ENCODE measurements around the gene GOPC. TPM values are rescaled to one million over a fixed set of nuclear protein-coding genes. Genes with fewer than 3 reads are reported as not detected.
"Not testable (repeated sequence)": the region's sequence is repeated elsewhere in the genome, so short reads cannot be mapped to it uniquely, and the experiment has no call there.

Gene GOPC
- polyA plus RNA-seq = 10 to 100 TPM in 1 of 3 donors, 1 to 10 TPM in 2; 5.3 to 17.8 (median 8.3) TPM

- Mint-ChIP-seq H3K4me3 (peak within 1 kb of the TSS; percentile 95 to 100 (median 99)), H3K27me3 (ENCODE audit: low read depth in 3 of 3) (peaks cover 5 to 6% (median 5%) of the 10 kb centered on the region in 3 donors), H3K27ac (peak within 1 kb of the TSS; percentile 92 to 99 (median 98)), H3K9me3 (no peaks in the 10 kb centered on the region), H3K4me1 (peaks cover 16 to 51% of the 10 kb centered on the region in 2 donors), H3K36me3 (peaks cover 0 to 10% (median 6%) of the 10 kb centered on the region in 3 donors)
- peak; percentile 96 to 98 (median 97) for DNase-seq
Observed at GRCh38 chr6:117602151-117602898, at the start of gene GOPC. Gene GOPC (minus strand): TSS chr6:117602511. CDS start chr6:117602288, 223 bp downstream.

GRCh38 chr6:117651984-117652383 is 49.7 kb upstream of the GOPC start:
- H3K4me3 Mint-ChIP-seq; H3K36me3 Mint-ChIP-seq; H3K9me3 Mint-ChIP-seq; H3K4me1 Mint-ChIP-seq; H3K27me3 Mint-ChIP-seq (ENCODE audit: low read depth in 3 of 3); DNase-seq; H3K27ac Mint-ChIP-seq: not testable (repeated sequence)

GRCh38 chr6:117642976-117643375 is 40.7 kb upstream of the GOPC start:
- Mint-ChIP-seq H3K9me3 (peaks cover 0 to 4% (median 0%) of the 10 kb centered on the region in 6 donors), H3K36me3 (peaks cover 0 to 4% (median 4%) of the 10 kb centered on the region in 3 donors), H3K27me3 (ENCODE audit: low read depth in 3 of 3) (peaks cover 0 to 5% (median 1%) of the 10 kb centered on the region in 3 donors)

GRCh38 chr6:117637770-117638169 is 35.5 kb upstream of the GOPC start:
- Mint-ChIP-seq H3K4me3 (no peak overlapping the region), H3K4me1 (no peaks in the 10 kb centered on the region), H3K9me3 (peaks cover 0 to 2% (median 0%) of the 10 kb centered on the region in 6 donors), H3K27me3 (ENCODE audit: low read depth in 3 of 3) (peaks cover 0 to 1% (median 0%) of the 10 kb centered on the region in 3 donors), H3K27ac (no peak overlapping the region), H3K36me3 (peaks cover 0 to 4% (median 0%) of the 10 kb centered on the region in 3 donors)
- DNase-seq = no peak

More at GRCh38 chr6:117642976-117643375, 40.7 kb upstream of the GOPC start:
- no peaks in the 10 kb centered on the region for H3K4me1 Mint-ChIP-seq
- no peak for DNase-seq
- H3K4me3 Mint-ChIP-seq = no peak overlapping the region
- no peak overlapping the region for H3K27ac Mint-ChIP-seq

GRCh38 chr6:117629119-117629660 is 26.9 kb upstream of the GOPC start:
- H3K36me3 Mint-ChIP-seq = peaks cover 4 to 5% (median 5%) of the 10 kb centered on the region in 3 donors
- H3K27me3 Mint-ChIP-seq (ENCODE audit: low read depth in 3 of 3) = peaks cover 0 to 5% (median 0%) of the 10 kb centered on the region in 3 donors
- H3K4me1 Mint-ChIP-seq = no peaks in the 10 kb centered on the region
- no peak for DNase-seq
- H3K4me3 Mint-ChIP-seq = no peak overlapping the region
- H3K9me3 Mint-ChIP-seq = peaks cover 4 to 22% (median 15%) of the 10 kb centered on the region in 6 donors
- no peak overlapping the region for H3K27ac Mint-ChIP-seq

- H3K9me3 Mint-ChIP-seq = peaks cover 4 to 27% (median 16%) of the 10 kb centered on the region in 6 donors
Observed at GRCh38 chr6:117627533-117627932, 25.2 kb upstream of the GOPC start.

GRCh38 chr6:117624869-117625481 is 22.7 kb upstream of the GOPC start:
- no peak overlapping the region for H3K27ac Mint-ChIP-seq
- H3K4me1 Mint-ChIP-seq = peaks cover 0 to 1% of the 10 kb centered on the region in 2 donors
- peaks cover 0 to 6% (median 0%) of the 10 kb centered on the region in 3 donors for H3K27me3 Mint-ChIP-seq (ENCODE audit: low read depth in 3 of 3)
- H3K36me3 Mint-ChIP-seq = peaks cover 5 to 10% (median 8%) of the 10 kb centered on the region in 3 donors
- H3K4me3 Mint-ChIP-seq = no peak overlapping the region
- DNase-seq = no peak
- peaks cover 4 to 27% (median 16%) of the 10 kb centered on the region in 6 donors for H3K9me3 Mint-ChIP-seq

More at GRCh38 chr6:117627533-117627932, 25.2 kb upstream of the GOPC start:
- Mint-ChIP-seq H3K36me3 (peaks cover 5 to 10% (median 8%) of the 10 kb centered on the region in 3 donors), H3K4me1 (no peaks in the 10 kb centered on the region), H3K4me3 (no peak overlapping the region), H3K27me3 (ENCODE audit: low read depth in 3 of 3) (peaks cover 0 to 5% (median 0%) of the 10 kb centered on the region in 3 donors), H3K27ac (no peak overlapping the region)
- DNase-seq = no peak

GRCh38 chr6:117619178-117619577 is 16.9 kb upstream of the GOPC start:
- peaks cover 16 to 27% (median 23%) of the 10 kb centered on the region in 3 donors for H3K27me3 Mint-ChIP-seq (ENCODE audit: low read depth in 3 of 3)
- peaks cover 0 to 4% (median 3%) of the 10 kb centered on the region in 3 donors for H3K36me3 Mint-ChIP-seq
- peak overlapping the region in 3 of 6 donors; percentile 4 to 42 (median 4) for H3K27ac Mint-ChIP-seq
- H3K9me3 Mint-ChIP-seq = peaks cover 0 to 14% (median 6%) of the 10 kb centered on the region in 6 donors
- H3K4me3 Mint-ChIP-seq = peak overlapping the region in 2 of 5 donors; percentile 11 to 27
- DNase-seq = peak in 1 of 3 donors; percentile 30
- H3K4me1 Mint-ChIP-seq = peaks cover 45 to 50% of the 10 kb centered on the region in 2 donors

GRCh38 chr6:117617210-117618035 is 15.1 kb upstream of the GOPC start:
- DNase-seq = no peak
- H3K36me3 Mint-ChIP-seq = no peaks in the 10 kb centered on the region
- peaks cover 63 to 68% of the 10 kb centered on the region in 2 donors for H3K4me1 Mint-ChIP-seq
- peaks cover 18 to 30% (median 26%) of the 10 kb centered on the region in 3 donors for H3K27me3 Mint-ChIP-seq (ENCODE audit: low read depth in 3 of 3)
- peak overlapping the region; percentile 81 to 94 (median 93) for H3K27ac Mint-ChIP-seq
- H3K9me3 Mint-ChIP-seq = peaks cover 0 to 11% (median 5%) of the 10 kb centered on the region in 6 donors
- H3K4me3 Mint-ChIP-seq = peak overlapping the region in 4 of 5 donors; percentile 7 to 47 (median 30)

- Mint-ChIP-seq H3K36me3 (no peaks in the 10 kb centered on the region), H3K9me3 (peaks cover 0 to 11% (median 5%) of the 10 kb centered on the region in 6 donors), H3K27ac (peak overlapping the region; percentile 88 to 94 (median 93)), H3K27me3 (ENCODE audit: low read depth in 3 of 3) (peaks cover 18 to 30% (median 26%) of the 10 kb centered on the region in 3 donors), H3K4me1 (peaks cover 64 to 69% of the 10 kb centered on the region in 2 donors), H3K4me3 (peak overlapping the region; percentile 19 to 69 (median 49))
- peak; percentile 77 to 82 (median 78) for DNase-seq
Observed at GRCh38 chr6:117616391-117617209, 14.3 kb upstream of the GOPC start.

- Mint-ChIP-seq H3K36me3 (no peaks in the 10 kb centered on the region), H3K4me1 (peaks cover 64 to 69% of the 10 kb centered on the region in 2 donors), H3K27ac (peak overlapping the region; percentile 88 to 94 (median 93)), H3K4me3 (peak overlapping the region in 4 of 5 donors; percentile 30 to 69 (median 54)), H3K27me3 (ENCODE audit: low read depth in 3 of 3) (peaks cover 18 to 28% (median 26%) of the 10 kb centered on the region in 3 donors), H3K9me3 (peaks cover 0 to 11% (median 5%) of the 10 kb centered on the region in 6 donors)
- DNase-seq = no peak
Observed at GRCh38 chr6:117615750-117616390, 13.6 kb upstream of the GOPC start.
